Hippocampal formation (tissue), 2 donors: ENCODE data around the gene RGS14.

Experiments used
- DNase-seq, 2 donors: peaks; one replicate each; lab custom pipeline; 2025; lab: John Stamatoyannopoulos, UW

RGS14 gene

DNA sequence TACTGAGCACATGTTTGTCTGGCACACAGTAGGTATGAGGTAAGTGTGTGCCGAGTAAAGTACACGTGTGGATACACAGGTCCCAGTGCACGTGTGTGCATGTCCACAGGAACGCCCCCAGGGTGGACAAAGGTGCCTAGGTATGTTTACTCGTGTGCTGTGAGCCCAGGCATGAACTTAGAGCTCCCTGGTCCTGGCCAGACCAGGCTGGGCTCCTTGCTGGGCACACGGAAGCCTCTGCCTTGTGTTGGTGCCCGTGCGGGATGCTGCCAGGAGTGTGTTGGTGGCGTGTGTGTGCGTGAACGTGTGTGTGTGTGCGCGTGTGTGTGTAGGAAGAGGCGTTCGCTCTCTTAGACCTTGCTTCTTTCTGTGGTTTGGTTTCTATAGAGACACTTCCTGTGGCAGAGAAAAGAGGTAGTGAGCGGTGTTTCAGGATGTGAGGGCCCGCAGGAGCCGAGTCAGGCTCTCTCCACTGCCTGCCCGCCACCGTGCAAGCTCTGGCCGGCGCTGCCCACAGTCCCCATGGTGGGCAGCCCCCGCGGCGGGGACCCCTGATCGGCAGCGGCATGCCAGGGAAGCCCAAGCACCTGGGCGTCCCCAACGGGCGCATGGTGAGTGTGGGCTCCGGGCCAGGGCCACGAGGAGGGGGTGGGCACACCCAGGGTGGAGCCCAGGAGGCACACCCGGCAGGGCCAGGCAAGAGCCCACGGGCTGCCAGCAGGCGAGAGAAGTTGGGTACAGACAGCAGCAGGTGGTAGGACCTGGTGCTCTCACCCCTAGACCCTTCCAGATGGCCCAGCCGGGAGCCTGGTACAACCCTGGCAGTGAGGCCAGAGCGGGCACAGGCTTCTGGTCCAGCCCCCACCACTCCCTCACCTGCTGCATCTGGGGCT is at the start of gene RGS14:
TSS of gene RGS14 (plus strand) at position 466 of the 893 bp plus-strand sequence. CDS start at position 567, 101 bp downstream.
- DNase-seq, result peak in 1 of 2 donors; percentile 48

GRCh38 chr5:177308740-177309139 is 49.0 kb upstream of the RGS14 start:
- no peak for DNase-seq

GRCh38 chr5:177309351-177310191 is 48.2 kb upstream of the RGS14 start:
- no peak for DNase-seq

DNA sequence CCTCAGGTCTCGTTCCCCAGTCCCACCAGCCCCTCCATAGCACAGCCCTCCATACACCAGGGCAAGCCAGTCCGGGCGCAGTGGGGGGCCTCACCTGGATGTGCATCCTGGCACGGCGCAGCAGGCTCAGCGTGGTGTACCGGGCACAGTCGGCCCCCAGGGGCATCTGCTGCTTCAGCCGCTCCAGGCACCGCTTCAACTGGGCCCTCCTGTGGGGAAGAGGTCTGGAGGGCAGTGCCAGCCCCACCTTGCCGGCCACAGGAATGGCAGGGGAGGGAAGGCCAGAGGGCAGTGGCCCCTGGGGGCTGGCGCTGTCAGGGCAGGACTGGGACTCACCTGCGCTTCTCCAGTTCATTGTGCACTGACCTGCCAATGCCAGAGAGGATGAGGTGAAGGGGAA is 47.4 kb upstream of the RGS14 start:
- no peak for DNase-seq

DNA sequence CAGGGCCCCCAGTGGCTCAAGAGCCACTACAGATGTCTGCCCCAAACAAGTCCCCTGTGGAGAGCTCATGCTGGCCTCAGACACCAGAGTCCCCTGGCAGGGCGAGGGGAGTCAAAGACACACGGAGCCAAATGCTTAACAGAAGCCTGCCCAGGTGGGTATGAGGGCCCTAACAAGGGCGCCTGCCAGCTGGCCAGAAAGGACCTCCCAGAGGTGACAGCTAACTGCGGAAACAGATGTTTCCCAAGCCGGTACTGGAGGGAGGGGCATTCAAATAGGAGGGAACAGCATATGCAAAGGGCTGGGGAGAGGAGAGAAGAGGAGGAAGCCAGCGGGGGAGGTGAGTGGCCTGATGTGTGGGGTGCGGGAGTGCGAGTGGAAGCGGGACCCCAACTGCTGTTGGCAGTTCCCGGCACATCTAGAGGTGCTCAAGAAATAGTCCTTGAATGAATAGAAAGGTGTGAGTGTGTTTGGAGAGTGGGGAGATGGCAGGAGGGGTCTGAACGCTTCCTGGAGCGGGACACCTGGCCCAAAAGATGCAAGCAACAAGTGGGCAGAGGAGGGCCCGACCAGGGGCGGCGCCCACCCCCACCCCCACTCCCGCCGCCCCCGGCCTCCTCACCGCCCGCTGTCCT is 46.9 kb upstream of the RGS14 start:
- DNase-seq, result no peak

DNA sequence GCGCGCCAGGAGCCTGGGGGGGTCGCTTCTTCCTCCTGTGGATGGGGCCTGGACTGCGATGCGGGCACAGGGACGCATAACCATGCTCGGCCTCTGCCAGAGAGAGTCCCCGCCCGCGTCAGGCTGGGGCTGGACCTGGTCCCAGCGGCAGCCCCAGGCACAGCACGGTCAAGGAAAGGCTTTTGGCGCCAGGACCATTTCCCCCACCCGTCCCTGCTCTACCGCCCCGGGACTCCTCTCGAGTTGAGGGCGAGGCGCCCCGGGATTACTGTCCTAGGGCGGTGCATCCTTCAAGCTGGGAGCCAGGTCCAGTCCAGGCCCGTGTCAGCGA is 46.4 kb upstream of the RGS14 start:
- DNase-seq, result no peak

DNA sequence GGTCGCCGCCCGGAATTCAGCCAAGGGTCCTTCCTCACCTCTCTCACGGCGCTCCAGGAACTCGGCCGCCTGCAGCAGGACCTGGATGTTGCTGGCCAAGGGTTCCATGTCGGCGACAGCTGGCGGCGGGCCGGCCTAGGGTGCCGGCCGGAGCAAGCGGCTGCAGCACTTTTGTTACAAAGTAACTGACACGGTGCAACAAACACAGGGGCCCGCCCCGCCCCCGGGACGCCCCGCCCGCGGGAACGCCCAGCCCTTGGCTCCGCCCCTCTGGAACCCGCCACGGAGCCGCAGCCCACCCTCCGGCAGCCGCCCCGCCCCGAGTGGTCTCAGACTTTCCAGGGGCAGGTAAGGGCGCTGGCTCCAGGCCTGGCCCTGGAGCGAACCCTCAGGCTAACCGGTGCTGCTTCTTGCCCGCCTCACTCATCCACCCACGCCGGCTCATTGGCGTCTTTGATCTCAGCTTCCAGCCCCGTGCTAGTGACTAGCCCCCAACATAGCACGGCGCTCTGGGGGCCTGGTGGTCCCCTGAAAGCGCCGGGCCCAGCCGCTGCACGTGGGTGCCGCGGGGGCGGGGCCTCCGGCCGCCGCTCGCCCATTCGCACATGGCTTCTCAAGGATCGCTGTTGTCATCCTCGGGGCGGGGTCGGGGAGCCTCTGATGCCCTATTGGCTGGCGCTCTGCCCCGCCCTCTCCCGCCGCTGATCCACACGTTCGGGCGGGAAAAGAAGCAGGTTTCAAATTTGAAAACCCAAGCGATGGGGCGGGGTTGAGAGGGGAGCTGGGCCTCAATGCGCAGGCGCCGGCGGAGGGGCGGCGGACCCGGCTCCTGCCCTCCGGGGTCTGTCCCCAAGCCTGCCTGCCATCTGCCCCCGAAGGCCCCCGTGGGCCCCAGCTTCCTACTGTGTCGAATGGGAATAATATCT is 45.7 kb upstream of the RGS14 start, which contains the start of gene MXD3:
TSS of gene MXD3 (minus strand) at position 176 of the 926 bp plus-strand sequence. CDS start at position 108, 68 bp downstream.
- DNase-seq, result peak; percentile 83 to 84

GRCh38 chr5:177312649-177313181 is 45.0 kb upstream of the RGS14 start:
- DNase-seq, result no peak

DNA sequence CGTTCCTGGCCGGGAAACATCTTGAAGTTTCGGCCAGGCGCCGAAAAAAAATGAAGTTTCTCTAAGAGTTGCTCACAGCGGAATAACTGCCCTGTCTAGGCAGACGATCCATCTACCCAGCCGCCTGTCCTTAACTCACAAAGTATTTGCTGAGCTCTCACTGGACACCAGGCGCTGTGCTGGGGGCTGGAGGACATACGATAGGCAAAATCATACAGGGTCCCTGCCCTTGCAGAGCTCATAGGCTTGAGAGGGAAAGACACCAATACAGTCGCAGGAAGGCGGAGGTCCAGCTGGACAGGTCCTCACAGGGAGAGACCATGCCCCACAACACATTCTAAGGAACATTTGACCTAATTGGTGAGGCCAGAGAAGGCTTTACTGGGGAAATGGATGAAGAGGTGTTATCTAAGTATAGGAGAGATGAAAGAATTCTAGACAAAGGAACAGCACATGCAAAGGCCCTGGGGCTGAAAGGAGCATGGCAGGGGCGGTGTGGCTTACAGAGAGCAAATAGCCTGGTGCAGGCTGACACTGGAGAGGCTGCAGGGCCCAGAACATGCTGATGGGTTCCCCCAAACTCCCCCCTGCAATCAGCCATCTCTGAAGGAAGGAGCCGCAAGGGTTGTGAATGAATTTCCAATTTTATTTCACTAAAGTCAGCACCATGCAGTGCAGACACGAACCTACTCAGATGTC is 44.0 kb upstream of the RGS14 start:
- no peak for DNase-seq

- DNase-seq, result no peak
Measured at GRCh38 chr5:177314376-177315342, 43.1 kb upstream of the RGS14 start.

- DNase-seq, result no peak
Measured at GRCh38 chr5:177315411-177315810, 42.3 kb upstream of the RGS14 start.

DNA sequence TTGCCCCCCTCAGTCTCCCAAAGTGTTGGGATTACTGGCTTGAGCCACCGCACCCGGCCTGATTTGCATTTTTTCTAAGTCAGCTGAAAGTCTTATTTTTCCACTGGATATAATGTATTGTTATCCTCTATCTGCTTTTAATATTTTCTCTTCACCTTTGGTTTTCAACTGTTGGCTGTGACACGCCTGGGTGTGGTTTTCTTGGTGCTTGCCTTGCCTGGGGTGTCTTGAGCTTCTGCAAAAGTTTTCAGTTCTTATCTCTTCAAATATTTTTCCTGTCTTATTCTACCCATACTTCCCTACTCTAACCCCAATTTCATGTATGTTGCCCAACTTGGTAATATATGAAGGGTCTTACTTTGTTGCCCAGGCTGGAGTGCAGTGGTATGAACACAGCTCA is 41.7 kb upstream of the RGS14 start:
- DNase-seq, result no peak

DNA sequence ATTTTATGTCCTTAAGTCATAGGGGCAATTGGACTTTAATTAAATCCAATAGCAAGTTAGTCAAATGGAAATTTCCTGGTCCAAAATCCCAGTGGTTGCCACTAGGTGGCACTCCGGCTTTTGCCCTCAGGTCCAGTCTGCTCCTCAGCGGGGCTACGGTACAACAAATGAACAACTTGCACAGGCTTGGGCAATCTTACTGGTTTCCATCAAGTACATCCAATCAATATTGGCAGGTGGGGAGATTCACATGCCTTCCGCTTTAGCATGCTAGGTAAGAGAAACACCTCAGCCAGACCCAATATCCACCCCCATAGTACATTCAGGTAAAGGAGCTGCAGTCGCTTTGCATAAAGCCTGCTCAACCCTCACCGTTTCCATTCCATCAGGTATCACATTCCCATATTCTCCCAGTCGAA is 39.8 kb upstream of the RGS14 start:
- DNase-seq, result peak; percentile 21 to 26

- no peak for DNase-seq
Measured at GRCh38 chr5:177319913-177320588, 37.7 kb upstream of the RGS14 start.

- peak in 1 of 2 donors; percentile 36 for DNase-seq
Measured at GRCh38 chr5:177320879-177321278, 36.8 kb upstream of the RGS14 start.

GRCh38 chr5:177325868-177326381 is 31.8 kb upstream of the RGS14 start:
- DNase-seq, result no peak

DNA sequence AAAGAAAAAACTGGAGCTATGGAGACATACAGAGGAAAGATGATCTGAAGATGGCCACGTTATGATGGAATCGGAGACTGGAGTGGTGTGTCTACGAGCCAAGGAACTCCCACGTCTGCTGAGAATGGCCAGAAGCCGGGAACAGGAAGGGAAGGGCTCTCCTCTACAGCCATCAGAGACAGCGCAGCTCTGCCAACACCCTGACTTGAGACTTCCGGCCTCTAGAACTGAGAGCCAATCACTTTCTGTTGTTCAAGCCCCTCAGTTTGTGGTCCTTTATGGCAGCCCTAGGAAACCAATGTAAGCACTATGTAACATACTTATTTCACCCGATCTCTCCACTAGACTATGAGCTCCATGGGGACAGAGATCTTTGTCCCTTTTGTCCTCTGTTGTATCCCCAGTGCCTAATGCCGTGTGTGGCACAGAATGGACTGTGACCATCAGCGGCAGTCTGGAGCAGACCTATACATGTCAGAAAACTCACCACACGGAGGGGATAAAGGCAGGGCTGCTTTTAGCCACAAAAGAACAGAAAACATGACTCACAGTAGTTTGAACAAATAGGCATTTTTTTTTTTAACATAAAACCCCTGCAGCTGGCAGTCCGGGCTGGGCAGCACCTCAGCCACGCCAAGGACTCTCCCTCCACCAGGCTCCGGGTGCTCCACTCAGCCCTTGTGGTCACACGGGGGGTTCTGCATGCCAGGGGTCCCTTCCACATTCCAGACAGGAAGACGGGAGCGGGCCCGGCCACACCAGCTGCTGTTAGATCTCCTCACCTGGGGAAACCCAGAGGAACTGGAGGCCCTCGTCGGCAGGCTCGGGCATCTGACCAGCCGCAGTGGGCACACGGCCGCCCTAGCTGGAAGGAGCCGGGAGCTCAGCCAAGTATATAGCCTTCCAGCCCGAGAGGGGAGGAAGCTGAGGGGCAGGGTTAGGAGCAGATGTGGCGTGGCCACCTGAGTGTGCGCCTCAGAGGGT is 29.9 kb upstream of the RGS14 start:
- no peak for DNase-seq
